ENCODE data around the gene GPR68. TPM values are rescaled to one million over a fixed set of nuclear protein-coding genes. Genes with fewer than 3 reads are reported as not detected.

The GPR68 gene
- total RNA-seq, 1 donor from 2014 or later = 0.58 TPM

DNA sequence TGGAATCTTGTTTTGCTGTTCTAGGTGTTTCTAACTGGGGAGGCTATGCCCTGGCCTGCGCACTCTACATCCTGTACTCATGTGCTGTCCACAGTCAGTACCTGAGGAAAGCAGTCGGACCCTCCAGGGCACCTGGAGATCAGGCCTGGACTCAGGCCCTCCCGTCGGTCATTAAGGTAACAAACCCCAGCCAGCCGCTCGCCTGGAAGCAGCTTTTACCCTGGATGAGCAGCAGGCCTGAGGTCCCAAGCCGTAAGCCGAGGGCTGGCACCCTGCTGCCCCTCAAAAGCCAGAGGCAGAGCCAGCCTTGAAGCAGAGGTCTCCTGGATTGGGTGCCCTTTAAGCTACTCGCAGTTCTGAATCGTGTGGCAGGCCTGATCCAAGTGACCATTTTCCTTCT is 29.1 kb downstream of the GPR68 start:
- TF ChIP-seq, protein P1, sequence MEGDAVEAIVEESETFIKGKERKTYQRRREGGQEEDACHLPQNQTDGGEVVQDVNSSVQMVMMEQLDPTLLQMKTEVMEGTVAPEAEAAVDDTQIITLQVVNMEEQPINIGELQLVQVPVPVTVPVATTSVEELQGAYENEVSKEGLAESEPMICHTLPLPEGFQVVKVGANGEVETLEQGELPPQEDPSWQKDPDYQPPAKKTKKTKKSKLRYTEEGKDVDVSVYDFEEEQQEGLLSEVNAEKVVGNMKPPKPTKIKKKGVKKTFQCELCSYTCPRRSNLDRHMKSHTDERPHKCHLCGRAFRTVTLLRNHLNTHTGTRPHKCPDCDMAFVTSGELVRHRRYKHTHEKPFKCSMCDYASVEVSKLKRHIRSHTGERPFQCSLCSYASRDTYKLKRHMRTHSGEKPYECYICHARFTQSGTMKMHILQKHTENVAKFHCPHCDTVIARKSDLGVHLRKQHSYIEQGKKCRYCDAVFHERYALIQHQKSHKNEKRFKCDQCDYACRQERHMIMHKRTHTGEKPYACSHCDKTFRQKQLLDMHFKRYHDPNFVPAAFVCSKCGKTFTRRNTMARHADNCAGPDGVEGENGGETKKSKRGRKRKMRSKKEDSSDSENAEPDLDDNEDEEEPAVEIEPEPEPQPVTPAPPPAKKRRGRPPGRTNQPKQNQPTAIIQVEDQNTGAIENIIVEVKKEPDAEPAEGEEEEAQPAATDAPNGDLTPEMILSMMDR (conservative IDR thresholded peaks at IDR 0.05) = no peak
- H3K9me3 Mint-ChIP-seq = no peaks in the 10 kb centered on the region

DNA sequence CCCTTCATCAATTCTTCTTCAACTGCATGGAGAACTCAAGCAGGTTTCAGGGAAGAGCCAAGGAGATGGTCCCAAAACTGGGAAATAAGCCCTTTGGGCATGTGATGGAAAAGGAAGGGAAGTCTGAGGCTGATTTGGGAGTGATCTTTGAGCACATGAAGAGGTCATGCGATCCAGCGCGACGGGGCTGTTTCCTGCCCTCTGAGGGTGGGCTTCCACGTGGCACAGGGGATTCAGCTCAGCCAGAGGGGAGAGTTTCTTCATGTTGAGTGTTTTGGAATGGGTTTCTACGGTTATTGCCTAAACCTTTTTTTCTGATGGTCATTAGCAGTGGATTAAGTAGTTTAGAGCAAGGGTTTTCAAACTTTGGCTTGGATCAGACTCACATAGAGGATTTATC is 30.2 kb downstream of the GPR68 start:
- peaks cover 26% of the 10 kb centered on the region for H3K36me3 Mint-ChIP-seq
- no peak overlapping the region for H3K27ac Mint-ChIP-seq
- TF ChIP-seq, protein P1 (conservative IDR thresholded peaks at IDR 0.05) = no peak
- H3K4me3 Mint-ChIP-seq = no peak overlapping the region
- no peak for DNase-seq (ENCODE audit: extremely low spot score, unreplicated experiment)
- no peaks in the 10 kb centered on the region for H3K4me1 Mint-ChIP-seq (ENCODE audit: unreplicated experiment)
- no peaks in the 10 kb centered on the region for H3K27me3 Mint-ChIP-seq
- no peaks in the 10 kb centered on the region for H3K9me3 Mint-ChIP-seq

More for the DNA sequence above, 29.1 kb downstream of the GPR68 start:
- H3K27ac Mint-ChIP-seq = no peak overlapping the region
- no peaks in the 10 kb centered on the region for H3K4me1 Mint-ChIP-seq (ENCODE audit: unreplicated experiment)
- H3K27me3 Mint-ChIP-seq = no peaks in the 10 kb centered on the region
- H3K36me3 Mint-ChIP-seq = peaks cover 20% of the 10 kb centered on the region
- no peak for DNase-seq (ENCODE audit: extremely low spot score, unreplicated experiment)
- H3K4me3 Mint-ChIP-seq = no peak overlapping the region

DNA sequence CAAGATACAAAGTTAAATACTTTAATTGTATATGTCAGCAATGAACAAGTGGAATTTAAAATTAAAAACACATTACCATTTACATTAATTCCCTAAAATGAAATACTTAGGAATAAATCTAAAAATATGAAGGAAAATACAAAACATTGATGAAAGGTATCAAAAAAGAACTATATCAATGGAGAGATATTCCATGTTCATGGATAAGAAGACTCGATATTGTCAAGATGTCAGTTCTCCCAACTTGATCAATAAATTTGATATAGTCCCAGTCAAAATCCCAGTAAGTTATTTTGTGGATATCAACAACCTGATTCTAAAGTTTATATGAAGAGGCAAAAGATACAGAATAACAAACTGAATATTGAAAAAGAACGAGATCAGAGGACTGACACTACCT is 33.5 kb downstream of the GPR68 start:
- Mint-ChIP-seq H3K27me3 (no peaks in the 10 kb centered on the region), H3K9me3 (no peaks in the 10 kb centered on the region), H3K4me1 (ENCODE audit: unreplicated experiment) (no peaks in the 10 kb centered on the region), H3K4me3 (no peak overlapping the region), H3K36me3 (peaks cover 26% of the 10 kb centered on the region), H3K27ac (no peak overlapping the region)
- DNase-seq (ENCODE audit: extremely low spot score, unreplicated experiment) = no peak
- TF ChIP-seq, protein P1 (conservative IDR thresholded peaks at IDR 0.05) = no peak

DNA sequence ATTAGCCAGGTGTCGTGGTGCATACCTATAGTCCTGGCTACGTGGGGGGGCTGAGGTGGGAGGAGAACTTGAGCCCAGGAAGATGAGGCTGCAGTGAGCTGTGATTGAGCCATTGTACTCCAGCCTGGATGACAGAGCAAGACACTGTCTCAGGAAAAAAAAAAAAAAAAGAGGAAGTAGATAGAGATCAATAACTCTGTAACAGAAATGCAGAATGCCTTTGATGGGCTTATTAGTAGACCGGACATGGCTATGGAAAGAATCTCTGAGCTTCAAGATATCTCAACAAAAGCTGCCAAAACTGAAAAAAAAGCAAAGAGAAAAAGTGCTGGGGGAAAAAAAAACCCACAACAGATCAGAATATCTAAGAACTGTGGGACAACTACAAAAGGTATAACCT is 37.5 kb downstream of the GPR68 start:
- H3K36me3 Mint-ChIP-seq = peaks cover 29% of the 10 kb centered on the region
- H3K27ac Mint-ChIP-seq = no peak overlapping the region
- DNase-seq (ENCODE audit: extremely low spot score, unreplicated experiment) = no peak
- TF ChIP-seq, protein P1 (conservative IDR thresholded peaks at IDR 0.05) = no peak
- H3K4me1 Mint-ChIP-seq (ENCODE audit: unreplicated experiment) = no peaks in the 10 kb centered on the region
- no peaks in the 10 kb centered on the region for H3K9me3 Mint-ChIP-seq
- H3K27me3 Mint-ChIP-seq = no peaks in the 10 kb centered on the region
- no peak overlapping the region for H3K4me3 Mint-ChIP-seq

DNA sequence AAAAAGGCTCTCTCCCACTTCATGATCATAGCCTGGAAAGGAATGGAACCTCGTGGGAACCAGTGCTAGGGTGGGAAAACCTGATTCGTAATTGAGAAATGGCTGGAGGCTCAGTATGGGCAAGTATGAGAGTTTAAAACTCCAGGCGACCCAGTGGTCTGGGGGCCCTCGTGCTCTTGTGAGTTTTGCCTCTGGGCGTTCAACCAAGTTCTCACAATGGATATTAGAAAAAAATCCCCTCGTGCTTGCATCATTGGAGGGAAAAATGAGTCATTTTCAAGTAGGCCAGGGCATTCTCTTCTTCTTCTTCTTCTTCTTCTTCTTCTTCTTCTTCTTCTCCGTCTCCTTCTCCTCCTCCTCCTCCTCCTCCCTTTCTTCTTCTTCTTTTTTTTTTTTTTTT is 39.0 kb downstream of the GPR68 start:
- Mint-ChIP-seq H3K36me3 (peaks cover 31% of the 10 kb centered on the region), H3K9me3 (peaks cover 4% of the 10 kb centered on the region), H3K27ac (peak overlapping the region; percentile 29), H3K4me1 (ENCODE audit: unreplicated experiment) (no peaks in the 10 kb centered on the region), H3K27me3 (no peaks in the 10 kb centered on the region), H3K4me3 (no peak overlapping the region)
- no peak for DNase-seq (ENCODE audit: extremely low spot score, unreplicated experiment)
- TF ChIP-seq, protein P1 (conservative IDR thresholded peaks at IDR 0.05) = no peak

DNA sequence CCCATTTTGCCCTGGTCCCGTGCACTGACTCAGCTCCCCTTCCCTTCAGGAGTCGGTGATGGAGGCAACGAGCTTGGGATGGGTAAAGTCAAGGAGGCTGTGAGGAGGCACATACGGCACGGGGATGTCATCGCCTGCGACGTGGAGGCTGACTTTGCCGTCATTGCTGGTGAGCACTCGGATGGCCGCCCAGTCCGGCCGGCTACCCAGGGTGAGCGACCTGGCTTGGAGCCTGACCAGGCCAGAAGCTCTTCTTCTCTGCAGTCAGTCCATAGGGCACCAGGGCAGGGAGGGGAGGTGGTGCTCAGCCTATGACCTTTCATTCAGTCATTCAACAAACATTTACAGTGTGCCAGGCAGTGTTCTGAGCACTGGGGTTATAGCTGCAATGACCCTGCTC is 39.8 kb downstream of the GPR68 start:
- Mint-ChIP-seq H3K27ac (no peak overlapping the region), H3K9me3 (peaks cover 4% of the 10 kb centered on the region), H3K4me3 (no peak overlapping the region), H3K36me3 (peaks cover 28% of the 10 kb centered on the region), H3K27me3 (no peaks in the 10 kb centered on the region), H3K4me1 (ENCODE audit: unreplicated experiment) (no peaks in the 10 kb centered on the region)
- TF ChIP-seq, protein P1 (conservative IDR thresholded peaks at IDR 0.05) = no peak
- DNase-seq (ENCODE audit: extremely low spot score, unreplicated experiment) = no peak

All from type B pancreatic cell (in vitro differentiated cells).